ENCODE data around the gene MMP8.

DNA sequence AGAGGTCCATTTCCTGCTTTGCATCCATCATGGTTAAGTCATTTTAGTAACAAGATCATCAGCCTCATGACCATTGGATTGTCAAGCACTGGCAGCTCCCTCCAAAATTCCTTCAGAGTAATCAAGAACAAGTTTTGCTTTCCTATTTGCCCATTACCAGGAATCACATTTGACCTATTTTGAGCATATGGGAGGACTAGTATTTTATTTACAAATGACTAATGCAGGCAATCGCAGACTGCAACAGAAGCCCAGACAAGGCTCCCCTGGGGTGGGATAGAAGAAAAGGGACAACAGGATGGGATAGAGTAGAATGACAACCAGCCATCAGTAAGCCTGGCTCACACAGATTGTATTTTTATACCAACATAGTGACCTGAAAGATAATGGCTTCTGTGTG lies 46.6 kb upstream of the MMP8 start:
- no peak for TF ChIP-seq FOXK2 (IDR thresholded peaks at IDR 0.05)
- TF ChIP-seq ELF4 (IDR thresholded peaks at IDR 0.05): no peak
- no peak for TF ChIP-seq SP1 (IDR thresholded peaks at IDR 0.05)
- no peak for TF ChIP-seq SUZ12 (IDR thresholded peaks at IDR 0.05)
- no peak for TF ChIP-seq TARDBP (IDR thresholded peaks at IDR 0.05)
- TF ChIP-seq, protein P1, sequence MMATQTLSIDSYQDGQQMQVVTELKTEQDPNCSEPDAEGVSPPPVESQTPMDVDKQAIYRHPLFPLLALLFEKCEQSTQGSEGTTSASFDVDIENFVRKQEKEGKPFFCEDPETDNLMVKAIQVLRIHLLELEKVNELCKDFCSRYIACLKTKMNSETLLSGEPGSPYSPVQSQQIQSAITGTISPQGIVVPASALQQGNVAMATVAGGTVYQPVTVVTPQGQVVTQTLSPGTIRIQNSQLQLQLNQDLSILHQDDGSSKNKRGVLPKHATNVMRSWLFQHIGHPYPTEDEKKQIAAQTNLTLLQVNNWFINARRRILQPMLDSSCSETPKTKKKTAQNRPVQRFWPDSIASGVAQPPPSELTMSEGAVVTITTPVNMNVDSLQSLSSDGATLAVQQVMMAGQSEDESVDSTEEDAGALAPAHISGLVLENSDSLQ (IDR thresholded peaks at IDR 0.05): no peak
- TF ChIP-seq FOXM1 (IDR thresholded peaks at IDR 0.05; ENCODE audit: borderline replicate concordance): no peak
- no peak for TF ChIP-seq LEF1 (IDR thresholded peaks at IDR 0.05; ENCODE audit: borderline replicate concordance)

All from HEK293T (cell line).